ENCODE measurements around the gene EIF3L. TPM values are rescaled to one million over a fixed set of nuclear protein-coding genes. Genes with fewer than 3 reads are reported as not detected.

Gene EIF3L
- polyA plus RNA-seq, 1 of the 3 experiments (the other 2 are of a cell fraction), result 478 TPM

- POLR2A ChIA-PET, result interaction anchor here (1.1 to 1.5 kb wide), 6 partner anchors 10 to 196 kb away, joined by 3 to 9 read pairs (median 4); partner anchors contain the start of genes ANKRD54 and GGA1
Observed at GRCh38 chr22:37804352-37804880, 44.8 kb upstream of the EIF3L start.

More at GRCh38 chr22:37804352-37804880, 44.8 kb upstream of the EIF3L start:
- Histone ChIP-seq H2AFZ (ENCODE audit: low read depth) (no peak overlapping the region; the same call in 1 of the 2 replicates), H3K4me1 (ENCODE audit: control insufficient read depth in 1 of 2, insufficient read depth in 2 of 2, low read depth in 1 of 2, low read length in 1 of 2) (peaks cover 0 to 35% of the 10 kb centered on the region in 2 experiments; a peak in 2 of 4 replicates), H3K9me3 (no peaks in the 10 kb centered on the region), H3K36me3 (replicated peaks in 1 of 2; ENCODE audit: control insufficient read depth in 1 of 2, insufficient read depth in 2 of 2, low read length in 1 of 2) (no peaks in the 10 kb centered on the region), H3F3A (replicated peaks; ENCODE audit: insufficient read depth) (peaks cover 17% of the 10 kb centered on the region), H3K9ac (peak overlapping the region; percentile 65), H4K20me1 (ENCODE audit: insufficient read depth) (no peaks in the 10 kb centered on the region; the same call in 1 of the 2 replicates), H3K9me2 (no peaks in the 10 kb centered on the region), H3K79me2 (ENCODE audit: insufficient read depth) (peaks cover 22% of the 10 kb centered on the region), H3K4me2 (peak overlapping the region; percentile 98; the same call in 1 of the 2 replicates), H3K4me3 (ENCODE audit: low read depth in 2 of 2, low read length in 1 of 2) (peak overlapping the region; percentile 70), H3K27ac (ENCODE audit: low read depth in 2 of 2, low read length in 1 of 2) (peak overlapping the region in 1 of 2 experiments; percentile 86; a peak in 1 of 4 replicates), H3K27me3 (ENCODE audit: insufficient read depth) (no peaks in the 10 kb centered on the region)
- no peak for TF ChIP-seq RCOR1 (IDR thresholded peaks at IDR 0.05; ENCODE audit: low read length)
- no peak for TF ChIP-seq TAF1 (IDR thresholded peaks at IDR 0.05; ENCODE audit: borderline replicate concordance, low read depth, low read length)
- TF ChIP-seq NRF1 (IDR thresholded peaks at IDR 0.05; ENCODE audit: low read depth, low read length), result no peak
- TF ChIP-seq FOXM1 (IDR thresholded peaks at IDR 0.05; ENCODE audit: low read depth), result no peak
- no peak for TF ChIP-seq MXI1 (IDR thresholded peaks at IDR 0.05; ENCODE audit: low read depth, low read length)
- no peak for TF ChIP-seq MAX (IDR thresholded peaks at IDR 0.05; ENCODE audit: low read depth)
- TF ChIP-seq GABPA (IDR thresholded peaks at IDR 0.05; ENCODE audit: low read depth), result no peak
- no peak for TF ChIP-seq RFX5 (IDR thresholded peaks at IDR 0.05; ENCODE audit: low read length)
- no peak for TF ChIP-seq IRF3 (IDR thresholded peaks at IDR 0.05; ENCODE audit: low read depth, low read length)
- TF ChIP-seq NFIC (IDR thresholded peaks at IDR 0.05; ENCODE audit: borderline replicate concordance), result no peak
- TF ChIP-seq FOXJ3 (CRISPR knock-in tag; IDR thresholded peaks at IDR 0.05), result no peak
- TF ChIP-seq EZH2phosphoT487 (IDR thresholded peaks at IDR 0.05; ENCODE audit: borderline replicate concordance, low read depth), result no peak
- TF ChIP-seq, protein P1, sequence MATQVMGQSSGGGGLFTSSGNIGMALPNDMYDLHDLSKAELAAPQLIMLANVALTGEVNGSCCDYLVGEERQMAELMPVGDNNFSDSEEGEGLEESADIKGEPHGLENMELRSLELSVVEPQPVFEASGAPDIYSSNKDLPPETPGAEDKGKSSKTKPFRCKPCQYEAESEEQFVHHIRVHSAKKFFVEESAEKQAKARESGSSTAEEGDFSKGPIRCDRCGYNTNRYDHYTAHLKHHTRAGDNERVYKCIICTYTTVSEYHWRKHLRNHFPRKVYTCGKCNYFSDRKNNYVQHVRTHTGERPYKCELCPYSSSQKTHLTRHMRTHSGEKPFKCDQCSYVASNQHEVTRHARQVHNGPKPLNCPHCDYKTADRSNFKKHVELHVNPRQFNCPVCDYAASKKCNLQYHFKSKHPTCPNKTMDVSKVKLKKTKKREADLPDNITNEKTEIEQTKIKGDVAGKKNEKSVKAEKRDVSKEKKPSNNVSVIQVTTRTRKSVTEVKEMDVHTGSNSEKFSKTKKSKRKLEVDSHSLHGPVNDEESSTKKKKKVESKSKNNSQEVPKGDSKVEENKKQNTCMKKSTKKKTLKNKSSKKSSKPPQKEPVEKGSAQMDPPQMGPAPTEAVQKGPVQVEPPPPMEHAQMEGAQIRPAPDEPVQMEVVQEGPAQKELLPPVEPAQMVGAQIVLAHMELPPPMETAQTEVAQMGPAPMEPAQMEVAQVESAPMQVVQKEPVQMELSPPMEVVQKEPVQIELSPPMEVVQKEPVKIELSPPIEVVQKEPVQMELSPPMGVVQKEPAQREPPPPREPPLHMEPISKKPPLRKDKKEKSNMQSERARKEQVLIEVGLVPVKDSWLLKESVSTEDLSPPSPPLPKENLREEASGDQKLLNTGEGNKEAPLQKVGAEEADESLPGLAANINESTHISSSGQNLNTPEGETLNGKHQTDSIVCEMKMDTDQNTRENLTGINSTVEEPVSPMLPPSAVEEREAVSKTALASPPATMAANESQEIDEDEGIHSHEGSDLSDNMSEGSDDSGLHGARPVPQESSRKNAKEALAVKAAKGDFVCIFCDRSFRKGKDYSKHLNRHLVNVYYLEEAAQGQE (IDR thresholded peaks at IDR 0.05; ENCODE audit: low read depth, low read length), result no peak
- TF ChIP-seq, protein P2, sequence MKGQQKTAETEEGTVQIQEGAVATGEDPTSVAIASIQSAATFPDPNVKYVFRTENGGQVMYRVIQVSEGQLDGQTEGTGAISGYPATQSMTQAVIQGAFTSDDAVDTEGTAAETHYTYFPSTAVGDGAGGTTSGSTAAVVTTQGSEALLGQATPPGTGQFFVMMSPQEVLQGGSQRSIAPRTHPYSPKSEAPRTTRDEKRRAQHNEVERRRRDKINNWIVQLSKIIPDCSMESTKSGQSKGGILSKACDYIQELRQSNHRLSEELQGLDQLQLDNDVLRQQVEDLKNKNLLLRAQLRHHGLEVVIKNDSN (IDR thresholded peaks at IDR 0.05; ENCODE audit: borderline replicate concordance, low read depth), result no peak
- no peak for TF ChIP-seq FOSL2 (IDR thresholded peaks at IDR 0.05; ENCODE audit: borderline replicate concordance, low read depth)
- TF ChIP-seq USF2 (IDR thresholded peaks at IDR 0.05; ENCODE audit: borderline replicate concordance, low read depth, low read length), result no peak
- no peak for TF ChIP-seq JUND (IDR thresholded peaks at IDR 0.05)
- TF ChIP-seq CHD2 (IDR thresholded peaks at IDR 0.05; ENCODE audit: low read length, partially characterized antibody), result no peak
- CTCF ChIA-PET, result interaction anchor here (0.8 to 2.0 kb wide), 5 partner anchors 13 to 197 kb away, joined by 3 to 7 read pairs (median 4); no protein-coding TSS in a partner anchor
- DNase-seq, result peak; percentile 73
- WGBS (ENCODE audit: low lambda C conversion rate), result 18% methylated on average over 16 of the region's 29 CpGs

Data from SK-N-SH (cell line).